ENCODE measurements around the gene RICTOR.
"Not testable (repeated sequence)": the region's sequence is repeated elsewhere in the genome, so short reads cannot be mapped to it uniquely, and the experiment has no call there.

Gene RICTOR

GRCh38 chr5:39055027-39055767 is 19.0 kb downstream of the RICTOR start:
- H3K4me3 Mint-ChIP-seq = no peak overlapping the region
- no peak for DNase-seq (ENCODE audit: low spot score in 2 of 2)
- no peaks in the 10 kb centered on the region for H3K9me3 Mint-ChIP-seq
- peaks cover 8% of the 10 kb centered on the region for H3K36me3 Mint-ChIP-seq
- no peak for ATAC-seq
- H3K4me1 Mint-ChIP-seq = peaks cover 39% of the 10 kb centered on the region
- H3K27ac Mint-ChIP-seq = no peak overlapping the region

GRCh38 chr5:39053189-39053588 is 21.0 kb downstream of the RICTOR start:
- ATAC-seq (no peak), DNase-seq (ENCODE audit: low spot score in 2 of 2) (no peak)
- H3K4me1 Mint-ChIP-seq = peaks cover 42% of the 10 kb centered on the region
- H3K9me3 Mint-ChIP-seq = no peaks in the 10 kb centered on the region
- no peak overlapping the region for H3K27ac Mint-ChIP-seq
- no peak overlapping the region for H3K4me3 Mint-ChIP-seq
- peaks cover 8% of the 10 kb centered on the region for H3K36me3 Mint-ChIP-seq

GRCh38 chr5:39052141-39052540 is 22.1 kb downstream of the RICTOR start:
- no peak for DNase-seq (ENCODE audit: low spot score in 2 of 2)
- no peak for ATAC-seq
- Mint-ChIP-seq H3K9me3 (no peaks in the 10 kb centered on the region), H3K4me3 (no peak overlapping the region), H3K4me1 (peaks cover 44% of the 10 kb centered on the region), H3K27ac (no peak overlapping the region), H3K36me3 (peaks cover 8% of the 10 kb centered on the region)

GRCh38 chr5:39049315-39049714 is 24.9 kb downstream of the RICTOR start:
- Mint-ChIP-seq H3K27ac (no peak overlapping the region), H3K36me3 (peaks cover 5% of the 10 kb centered on the region), H3K4me1 (peaks cover 32% of the 10 kb centered on the region), H3K4me3 (no peak overlapping the region), H3K9me3 (no peaks in the 10 kb centered on the region)
- ATAC-seq (no peak), DNase-seq (ENCODE audit: low spot score in 2 of 2) (no peak)

GRCh38 chr5:39040875-39041274 is 33.3 kb downstream of the RICTOR start:
- no peak overlapping the region for H3K4me3 Mint-ChIP-seq
- no peaks in the 10 kb centered on the region for H3K9me3 Mint-ChIP-seq
- no peak overlapping the region for H3K27ac Mint-ChIP-seq
- DNase-seq (ENCODE audit: low spot score in 2 of 2) = no peak
- no peak for ATAC-seq
- H3K36me3 Mint-ChIP-seq = no peaks in the 10 kb centered on the region
- peaks cover 39% of the 10 kb centered on the region for H3K4me1 Mint-ChIP-seq

GRCh38 chr5:39034493-39034892 is 39.7 kb downstream of the RICTOR start:
- peaks cover 58% of the 10 kb centered on the region for H3K4me1 Mint-ChIP-seq
- not testable (repeated sequence) for DNase-seq (ENCODE audit: low spot score in 2 of 2); H3K36me3 Mint-ChIP-seq; H3K4me3 Mint-ChIP-seq; H3K9me3 Mint-ChIP-seq; H3K27ac Mint-ChIP-seq; ATAC-seq

- ATAC-seq (no peak), DNase-seq (ENCODE audit: low spot score in 2 of 2) (no peak)
- peaks cover 19% of the 10 kb centered on the region for H3K36me3 Mint-ChIP-seq
- H3K27ac Mint-ChIP-seq = no peak overlapping the region
- H3K4me3 Mint-ChIP-seq = no peak overlapping the region
- H3K4me1 Mint-ChIP-seq = peaks cover 46% of the 10 kb centered on the region
- no peaks in the 10 kb centered on the region for H3K9me3 Mint-ChIP-seq
Measured at GRCh38 chr5:39031041-39031440, 43.2 kb downstream of the RICTOR start.

- Mint-ChIP-seq H3K27ac (no peak overlapping the region), H3K36me3 (peaks cover 20% of the 10 kb centered on the region)
Measured at GRCh38 chr5:39025456-39025855, 48.7 kb downstream of the RICTOR start.

GRCh38 chr5:39024884-39025283 is 49.3 kb downstream of the RICTOR start:
- no peak for DNase-seq (ENCODE audit: low spot score in 2 of 2)
- Mint-ChIP-seq H3K27ac (no peak overlapping the region), H3K9me3 (no peaks in the 10 kb centered on the region), H3K36me3 (peaks cover 26% of the 10 kb centered on the region), H3K4me3 (no peak overlapping the region), H3K4me1 (peaks cover 40% of the 10 kb centered on the region)
- no peak for ATAC-seq

More at GRCh38 chr5:39025456-39025855, 48.7 kb downstream of the RICTOR start:
- DNase-seq (ENCODE audit: low spot score in 2 of 2) (no peak), ATAC-seq (no peak)
- Mint-ChIP-seq H3K4me3 (no peak overlapping the region), H3K4me1 (peaks cover 42% of the 10 kb centered on the region), H3K9me3 (no peaks in the 10 kb centered on the region)

- ATAC-seq (no peak), DNase-seq (ENCODE audit: low spot score in 2 of 2) (no peak)
- H3K4me3 Mint-ChIP-seq = no peak overlapping the region
- H3K36me3 Mint-ChIP-seq = peaks cover 34% of the 10 kb centered on the region
- no peak overlapping the region for H3K27ac Mint-ChIP-seq
- peaks cover 48% of the 10 kb centered on the region for H3K4me1 Mint-ChIP-seq
- H3K9me3 Mint-ChIP-seq = no peaks in the 10 kb centered on the region
Measured at GRCh38 chr5:39024005-39024404, 50.2 kb downstream of the RICTOR start.

GRCh38 chr5:39023121-39023520 is 51.1 kb downstream of the RICTOR start:
- ATAC-seq = no peak
- no peak overlapping the region for H3K4me3 Mint-ChIP-seq
- no peak for DNase-seq (ENCODE audit: low spot score in 2 of 2)
- H3K36me3 Mint-ChIP-seq = peaks cover 35% of the 10 kb centered on the region
- H3K9me3 Mint-ChIP-seq = no peaks in the 10 kb centered on the region
- H3K4me1 Mint-ChIP-seq = peaks cover 54% of the 10 kb centered on the region
- no peak overlapping the region for H3K27ac Mint-ChIP-seq

- no peak for ATAC-seq
- peaks cover 33% of the 10 kb centered on the region for H3K36me3 Mint-ChIP-seq
Measured at GRCh38 chr5:39022151-39022550, 52.0 kb downstream of the RICTOR start.

GRCh38 chr5:39021413-39021812 is 52.8 kb downstream of the RICTOR start:
- ATAC-seq (no peak), DNase-seq (ENCODE audit: low spot score in 2 of 2) (no peak)
- Mint-ChIP-seq H3K36me3 (peaks cover 33% of the 10 kb centered on the region), H3K4me3 (no peak overlapping the region), H3K27ac (no peak overlapping the region), H3K9me3 (no peaks in the 10 kb centered on the region), H3K4me1 (peaks cover 56% of the 10 kb centered on the region)

More at GRCh38 chr5:39022151-39022550, 52.0 kb downstream of the RICTOR start:
- H3K9me3 Mint-ChIP-seq = no peaks in the 10 kb centered on the region
- DNase-seq (ENCODE audit: low spot score in 2 of 2) = no peak
- H3K4me1 Mint-ChIP-seq = peaks cover 54% of the 10 kb centered on the region
- H3K27ac Mint-ChIP-seq = no peak overlapping the region
- no peak overlapping the region for H3K4me3 Mint-ChIP-seq

- ATAC-seq = no peak
- H3K4me3 Mint-ChIP-seq = no peak overlapping the region
- no peaks in the 10 kb centered on the region for H3K9me3 Mint-ChIP-seq
- DNase-seq (ENCODE audit: low spot score in 2 of 2) = no peak
- H3K27ac Mint-ChIP-seq = no peak overlapping the region
- H3K36me3 Mint-ChIP-seq = peaks cover 33% of the 10 kb centered on the region
- peaks cover 66% of the 10 kb centered on the region for H3K4me1 Mint-ChIP-seq
Measured at GRCh38 chr5:39020458-39020857, 53.7 kb downstream of the RICTOR start.

- H3K9me3 Mint-ChIP-seq = no peaks in the 10 kb centered on the region
- no peak overlapping the region for H3K27ac Mint-ChIP-seq
- H3K4me3 Mint-ChIP-seq = no peak overlapping the region
- DNase-seq (ENCODE audit: low spot score in 2 of 2) (no peak), ATAC-seq (no peak)
- peaks cover 33% of the 10 kb centered on the region for H3K36me3 Mint-ChIP-seq
- H3K4me1 Mint-ChIP-seq = peaks cover 60% of the 10 kb centered on the region
Measured at GRCh38 chr5:39019254-39019653, 54.9 kb downstream of the RICTOR start.

GRCh38 chr5:39017504-39017903 is 56.7 kb downstream of the RICTOR start:
- Mint-ChIP-seq H3K4me3 (no peak overlapping the region), H3K36me3 (peaks cover 36% of the 10 kb centered on the region), H3K4me1 (peaks cover 43% of the 10 kb centered on the region), H3K9me3 (no peaks in the 10 kb centered on the region), H3K27ac (no peak overlapping the region)
- DNase-seq (ENCODE audit: low spot score in 2 of 2) (no peak), ATAC-seq (no peak)

Data from stimulated activated effector memory CD8-positive, alpha-beta T cell treated with anti-CD3 and anti-CD28 coated beads, Interleukin-12 subunit alpha, Interleukin-12 subunit beta, amount 100 ng/mL, for 72 hours (primary cell).